Fibroblast of the aortic adventitia (primary cell): ENCODE measurements around the gene INTS11. TPM values are rescaled to one million over a fixed set of nuclear protein-coding genes. Genes with fewer than 3 reads are reported as not detected.

Experiments used
- DNase-seq: peaks from one replicate; pipeline ENCODE4 v3.0.0-alpha.2; 2010; ENCODE audit warnings: low read depth
- H3K4me3 ChIP-seq: 2 replicates; pipeline ENCODE4 v1.5.1; 2011; ENCODE audit warnings: low read depth, mild to moderate bottlenecking, control low read depth, low read length, moderate library complexity
- CTCF ChIP-seq: IDR thresholded peaks from 2 replicates; pipeline ENCODE4 v1.5.1; 2011; ENCODE audit warnings: mild to moderate bottlenecking, low read length, control low read depth, inconsistent platforms; ENCODE audit not compliant: insufficient read depth
- total RNA-seq: library from RNA; depleted of rRNA; stranded (reverse); fragments of >200 nt; gene quantifications from 2 replicates; pipeline ENCODE4 v1.2.3, GENCODE V29; 2012; ENCODE audit warnings: low replicate concordance

Gene INTS11
- total RNA-seq, 1 donor, result 53.1 TPM

DNA sequence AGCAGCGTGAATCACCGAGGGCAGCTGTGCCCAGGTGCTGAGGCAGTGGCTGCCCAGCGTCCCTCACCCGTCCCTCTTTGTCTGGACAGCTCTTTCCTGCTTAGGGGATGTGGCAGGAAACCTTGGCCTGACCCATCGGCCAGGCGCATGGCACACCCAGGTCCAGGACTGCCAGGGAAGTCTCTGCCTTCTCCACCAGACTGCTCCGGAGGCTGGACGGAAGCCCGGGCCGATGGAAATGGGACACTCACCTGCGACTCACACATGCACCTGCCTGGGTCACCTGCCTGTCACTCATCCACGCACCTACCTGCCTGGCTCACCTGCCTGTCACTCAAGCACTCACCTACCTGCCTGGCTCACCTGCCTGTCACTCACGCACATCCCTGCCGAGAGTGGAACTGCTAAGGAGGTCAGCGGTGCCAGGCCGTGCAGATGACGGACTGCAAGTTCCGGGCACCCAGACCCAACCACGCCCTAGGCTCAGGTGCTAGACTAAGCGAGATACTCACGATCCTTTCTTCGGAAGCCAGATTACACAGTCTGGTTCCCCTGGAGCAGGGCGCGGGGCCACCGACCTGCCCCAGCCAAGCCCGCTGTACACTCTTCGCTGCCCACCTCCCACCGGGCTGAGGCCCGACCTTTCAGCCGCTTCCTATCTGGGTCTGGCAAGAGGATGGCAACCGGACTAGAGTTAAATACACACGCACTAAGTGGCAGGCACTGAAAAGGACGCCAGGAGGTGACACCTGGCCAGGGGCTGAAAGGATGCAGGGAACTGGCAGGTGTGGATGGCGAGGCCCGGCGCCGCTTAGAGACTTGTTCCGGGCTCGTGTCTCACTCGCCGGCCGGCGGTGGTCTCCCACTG lies 51.9 kb downstream of the INTS11 start:
- peak overlapping the region; percentile 87 for H3K4me3 ChIP-seq
- no peak for DNase-seq
- TF ChIP-seq CTCF, result no peak

- peak overlapping the region; percentile 52 for H3K4me3 ChIP-seq
- DNase-seq, result peak; percentile 75
- no peak for TF ChIP-seq CTCF
Measured at GRCh38 chr1:1270813-1271212, 53.6 kb downstream of the INTS11 start.

DNA sequence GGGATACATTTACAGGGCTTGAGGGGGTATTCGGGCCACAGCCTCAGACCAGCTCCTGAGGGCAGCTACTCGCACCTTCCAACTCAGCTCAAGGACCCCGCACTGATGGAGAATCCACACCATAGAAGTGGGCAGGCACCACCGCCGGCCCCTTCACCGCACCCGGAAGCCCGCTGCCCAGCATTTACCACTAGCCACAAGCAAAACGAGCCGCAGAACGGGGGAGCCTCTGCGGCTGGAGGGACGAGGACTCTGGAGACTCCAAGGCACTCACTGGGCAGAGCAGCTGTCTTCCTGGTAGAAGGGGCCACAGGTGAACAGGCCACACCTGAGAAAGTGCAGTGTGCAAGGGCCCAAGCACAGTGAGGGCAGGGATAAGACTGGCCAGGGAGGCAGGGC lies 56.2 kb downstream of the INTS11 start:
- no peak for TF ChIP-seq CTCF
- H3K4me3 ChIP-seq, result no peak overlapping the region
- DNase-seq, result no peak

DNA sequence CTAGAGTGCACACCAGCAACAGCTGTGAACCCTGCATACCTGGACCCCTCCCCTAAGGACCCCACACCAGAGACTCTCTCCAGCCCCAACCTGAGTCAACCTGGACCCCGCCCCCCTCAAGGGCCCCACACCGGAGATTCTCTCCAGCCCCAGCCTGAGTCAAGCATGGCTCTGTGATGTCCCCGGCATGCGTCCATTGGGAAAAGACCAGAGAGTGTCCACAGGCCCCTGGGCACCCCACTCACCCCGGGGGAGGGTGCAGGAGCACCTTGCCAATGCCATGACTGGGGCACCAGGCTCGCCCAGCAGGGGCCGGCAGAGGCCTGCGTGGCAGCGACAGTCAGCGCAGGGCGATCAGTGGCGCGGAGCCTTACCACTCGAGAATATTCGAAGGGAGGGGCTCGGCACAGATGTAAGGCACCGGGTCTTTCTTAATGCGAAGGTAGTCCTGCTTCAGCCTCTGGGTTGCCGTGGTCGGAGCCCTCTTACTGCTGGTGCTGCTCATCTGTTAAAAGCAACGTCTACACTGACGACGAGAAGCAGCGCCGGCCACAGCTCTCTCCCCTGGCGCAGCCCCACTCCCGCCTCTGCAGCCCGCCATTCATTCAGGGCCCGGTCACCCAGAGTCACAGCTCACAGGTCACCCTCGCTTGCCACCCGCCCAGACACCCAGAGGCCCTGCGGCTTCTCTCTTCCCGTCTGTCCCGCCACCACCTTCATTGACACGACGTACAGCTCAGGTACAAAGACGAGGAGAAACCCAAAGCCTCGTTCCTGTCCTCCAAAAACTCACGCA lies 56.8 kb downstream of the INTS11 start:
- no peak for TF ChIP-seq CTCF
- DNase-seq, result no peak
- H3K4me3 ChIP-seq, result no peak overlapping the region

DNA sequence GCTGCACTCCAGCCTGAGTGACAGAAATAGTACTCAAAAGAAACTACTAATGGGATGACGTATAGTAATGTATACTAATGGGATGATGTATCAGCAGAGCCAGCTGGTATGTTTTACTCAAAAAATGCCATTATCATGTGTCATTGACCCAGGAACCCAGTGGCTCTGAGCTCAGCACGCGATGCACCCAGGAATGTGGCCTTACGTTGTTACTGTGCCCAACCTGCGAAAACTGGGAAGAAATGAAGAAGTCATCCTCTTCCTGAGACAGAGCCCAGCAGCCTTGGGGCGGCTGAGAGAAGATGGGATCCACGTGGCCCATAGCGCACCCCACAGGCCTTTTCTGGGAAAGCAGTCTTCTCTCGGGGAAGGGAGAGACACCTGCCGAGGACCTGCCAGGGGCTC lies 59.6 kb downstream of the INTS11 start:
- no peak overlapping the region for H3K4me3 ChIP-seq
- peak; percentile 95 for DNase-seq
- peak; percentile 49 for TF ChIP-seq CTCF

- DNase-seq, result no peak
- no peak overlapping the region for H3K4me3 ChIP-seq
- TF ChIP-seq CTCF, result no peak
Measured at GRCh38 chr1:1264026-1264425, 60.4 kb downstream of the INTS11 start.
